GM19351 (cell line): ENCODE results near the gene GPD1L.
A peak's percentile ranks its signal among the peaks of the same experiment; 100 is the strongest.

ENCODE experiments used
- ATAC-seq: cut with Tn5 transposase; IDR thresholded peaks from one replicate; pipeline ENCODE4 v1.9.1; 2021; ENCODE audit warnings: mild to moderate bottlenecking, moderate library complexity; ENCODE audit not compliant: unreplicated experiment

The GPD1L gene

DNA sequence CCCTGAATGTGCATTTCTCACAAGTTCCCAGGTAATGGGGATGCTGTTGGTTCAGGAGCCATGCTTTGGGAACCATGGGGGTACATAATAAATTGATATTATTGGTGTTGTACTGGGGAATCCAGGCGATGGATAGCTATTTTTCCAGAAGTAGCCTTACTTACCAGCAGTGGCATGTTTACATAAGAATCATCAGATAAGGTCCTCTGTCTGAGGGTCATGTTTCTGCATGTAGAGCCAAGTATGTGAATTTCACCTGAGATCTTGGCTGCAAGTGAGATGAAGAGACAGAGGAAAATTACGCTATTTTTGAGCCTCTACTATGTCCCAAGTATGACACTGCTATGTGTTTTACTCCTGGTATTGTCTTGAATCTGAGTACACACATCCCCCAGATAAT lies 26.3 kb downstream of the GPD1L start:
- no peak for ATAC-seq

DNA sequence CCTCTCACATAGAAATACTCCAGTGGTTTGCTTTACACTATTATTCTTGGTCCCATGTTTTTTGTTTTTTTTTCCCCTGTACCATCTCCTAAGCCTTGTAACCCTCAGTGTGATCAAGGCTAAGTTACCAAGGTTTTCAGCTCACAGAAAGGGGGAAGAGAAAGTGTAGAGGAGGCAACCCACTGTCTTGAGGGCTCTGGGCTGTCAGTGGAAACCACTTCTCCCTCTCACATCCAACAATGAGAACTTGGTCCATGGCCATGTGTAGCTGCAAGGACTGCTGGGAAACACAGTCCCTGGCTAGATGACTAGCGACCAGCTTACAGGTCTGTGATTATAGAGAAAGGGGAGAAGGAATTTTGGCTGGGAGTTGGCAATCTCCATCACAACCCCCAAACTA lies 30.3 kb downstream of the GPD1L start:
- ATAC-seq, result no peak

DNA sequence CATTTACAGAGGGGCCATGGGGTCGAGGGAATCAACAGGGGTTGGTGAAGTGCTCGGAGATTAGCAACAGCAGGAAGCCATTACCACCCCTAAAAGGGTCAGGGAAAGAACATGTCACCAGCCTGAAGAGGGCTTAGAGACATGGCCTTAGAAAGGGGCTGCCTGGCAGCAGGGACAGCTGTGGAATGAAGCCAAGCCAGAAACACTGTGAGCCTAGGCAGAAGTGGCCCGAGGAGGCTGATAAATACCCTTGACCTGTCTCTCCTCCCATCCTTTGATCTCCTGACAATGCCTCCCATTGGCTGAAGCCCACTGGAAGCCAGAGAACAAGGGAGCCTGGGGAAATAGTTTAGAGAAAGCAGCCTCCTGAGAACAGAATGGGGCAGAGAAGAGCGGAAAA lies 31.4 kb downstream of the GPD1L start:
- no peak for ATAC-seq

DNA sequence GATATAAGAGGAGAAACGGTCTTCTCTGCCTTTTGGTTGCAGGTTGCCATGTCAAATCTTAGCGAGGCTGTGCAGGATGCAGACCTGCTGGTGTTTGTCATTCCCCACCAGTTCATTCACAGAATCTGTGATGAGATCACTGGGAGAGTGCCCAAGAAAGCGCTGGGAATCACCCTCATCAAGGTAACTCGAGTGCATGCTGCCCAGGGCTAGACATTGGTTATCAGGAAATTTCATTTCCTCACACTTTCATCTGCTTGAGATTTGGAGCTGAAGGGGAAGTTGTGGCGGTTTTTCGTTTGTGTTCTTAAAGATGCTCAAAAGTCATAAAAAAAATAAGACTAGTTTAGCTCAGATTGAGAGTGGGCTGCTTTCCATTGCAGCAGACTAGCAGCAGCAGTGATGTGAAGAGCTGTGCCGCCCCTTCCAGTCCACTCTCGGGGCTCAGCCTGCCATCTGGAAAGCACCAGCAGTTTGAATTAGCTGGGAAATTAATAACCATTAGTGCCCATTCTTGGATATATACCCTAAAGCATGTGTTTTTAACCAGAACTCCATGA lies 32.2 kb downstream of the GPD1L start:
- ATAC-seq, result no peak

DNA sequence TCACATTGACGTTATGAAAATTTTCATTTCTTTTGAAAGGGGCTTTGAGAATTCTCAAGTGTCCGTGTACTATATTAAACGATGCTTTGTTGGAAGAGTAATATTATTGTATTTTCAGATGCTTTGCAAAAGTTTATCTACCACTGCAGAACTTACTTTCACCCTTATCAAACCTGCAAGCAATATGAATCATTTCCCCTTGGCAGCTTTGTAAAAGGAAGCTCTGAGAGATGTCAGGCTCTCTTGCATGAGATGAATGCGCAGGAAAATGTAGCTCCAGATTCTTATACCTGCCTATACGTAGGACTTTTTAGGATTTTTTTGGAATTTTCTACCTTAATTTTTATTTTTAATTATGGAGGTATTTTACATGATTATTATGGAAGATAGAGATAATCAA lies 34.5 kb downstream of the GPD1L start:
- no peak for ATAC-seq

DNA sequence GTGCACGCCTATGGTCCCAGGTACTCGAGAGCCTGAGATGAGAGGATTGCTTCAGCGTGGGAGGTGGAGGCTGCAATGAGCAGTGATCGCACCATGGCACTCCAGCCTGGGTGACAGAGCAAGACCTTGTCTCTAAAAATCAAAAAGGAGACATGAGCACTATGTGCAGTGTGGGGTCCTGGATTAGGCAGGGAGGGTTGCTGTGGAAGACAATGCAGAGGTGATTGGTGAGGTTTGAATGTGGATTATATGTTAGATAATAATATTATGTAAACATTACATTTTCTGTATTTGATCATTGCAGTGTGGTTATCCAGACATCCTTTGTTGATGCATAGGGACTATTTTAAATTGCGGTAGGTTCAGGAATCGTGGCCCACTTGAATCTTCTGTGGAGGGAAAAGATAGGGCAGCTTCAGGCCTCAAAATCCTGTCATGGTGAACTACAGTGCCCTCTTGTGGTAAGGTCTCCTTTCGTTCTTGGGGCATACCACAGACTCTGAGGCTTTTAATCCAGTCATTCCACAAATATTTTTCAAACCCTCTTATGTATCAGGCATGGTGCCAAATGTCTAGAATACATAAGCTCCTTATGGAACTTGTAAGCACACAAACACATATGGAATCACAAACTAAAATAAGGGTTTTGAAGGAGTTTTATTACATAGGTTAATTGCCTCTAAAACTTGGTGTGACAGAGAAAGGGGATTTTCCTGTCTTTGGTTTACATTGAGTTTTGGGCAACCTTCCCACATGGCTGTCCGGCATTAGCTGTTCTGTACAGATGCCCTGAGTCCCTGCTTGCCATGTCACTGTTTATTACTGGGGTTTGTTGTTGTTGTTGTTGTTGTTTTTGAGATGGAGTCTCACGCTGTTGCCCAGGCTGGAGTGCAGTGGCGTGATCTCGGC lies 37.7 kb downstream of the GPD1L start:
- peak; percentile 67 for ATAC-seq

DNA sequence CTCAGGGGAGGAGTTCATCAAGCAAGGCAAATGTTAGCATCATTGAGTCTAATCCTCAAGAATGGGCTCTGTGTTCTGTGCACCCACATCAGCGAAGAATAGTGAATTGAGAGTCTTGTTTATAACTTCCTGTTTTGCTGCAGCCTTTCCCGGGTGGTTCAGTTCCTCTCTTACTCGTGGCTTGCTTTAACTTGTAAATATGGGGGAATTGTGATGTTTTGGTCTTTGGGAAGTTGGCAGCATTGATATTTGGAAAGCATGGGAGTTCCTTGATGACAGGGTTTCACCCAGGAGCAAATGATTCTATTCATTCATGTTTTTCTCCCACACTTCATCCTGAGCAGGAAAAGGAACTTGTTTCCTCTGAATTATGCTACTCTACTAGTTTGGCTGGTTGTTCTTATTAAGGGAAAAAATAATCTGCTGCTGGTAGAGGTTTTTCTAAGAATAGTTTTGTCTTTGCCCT lies 40.4 kb downstream of the GPD1L start:
- no peak for ATAC-seq

DNA sequence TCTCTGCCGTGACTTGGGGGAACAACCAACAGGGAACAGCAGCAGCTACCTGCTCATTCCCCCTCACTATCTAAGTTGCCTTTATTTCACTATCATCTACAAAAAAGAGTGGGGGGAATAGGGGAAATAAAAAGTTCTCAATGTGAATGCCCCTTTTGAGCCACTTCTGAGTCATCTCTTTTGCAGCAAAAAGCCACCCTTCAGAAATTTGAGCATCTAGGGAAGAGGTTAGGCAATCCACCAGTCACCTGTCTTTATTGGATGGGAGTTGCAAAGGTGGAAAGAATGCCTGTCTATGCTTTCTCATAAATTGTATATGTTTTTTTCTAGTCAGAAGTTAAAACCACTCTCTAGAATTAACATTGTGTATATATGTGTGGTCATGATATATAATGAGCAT lies 41.1 kb downstream of the GPD1L start:
- ATAC-seq, result no peak

DNA sequence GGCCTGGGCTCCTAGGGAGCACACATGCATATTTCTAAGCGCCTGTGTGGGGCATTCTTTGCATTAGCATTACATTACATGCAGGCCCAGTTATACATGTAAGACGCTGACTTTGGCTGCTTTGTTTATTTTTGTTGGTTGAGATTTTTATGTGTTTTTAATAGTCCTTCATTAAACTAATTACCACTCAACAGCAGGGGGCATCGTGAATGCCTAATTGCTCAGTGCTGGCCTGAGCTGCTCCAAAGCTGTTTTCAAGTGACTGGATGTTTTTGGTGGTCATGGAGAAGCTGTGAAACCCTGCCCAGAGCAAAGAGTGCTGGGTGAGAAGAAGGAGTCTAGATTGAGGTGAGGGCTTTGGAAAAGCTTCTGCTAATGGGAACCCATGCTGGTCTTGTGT lies 41.5 kb downstream of the GPD1L start:
- ATAC-seq, result no peak

DNA sequence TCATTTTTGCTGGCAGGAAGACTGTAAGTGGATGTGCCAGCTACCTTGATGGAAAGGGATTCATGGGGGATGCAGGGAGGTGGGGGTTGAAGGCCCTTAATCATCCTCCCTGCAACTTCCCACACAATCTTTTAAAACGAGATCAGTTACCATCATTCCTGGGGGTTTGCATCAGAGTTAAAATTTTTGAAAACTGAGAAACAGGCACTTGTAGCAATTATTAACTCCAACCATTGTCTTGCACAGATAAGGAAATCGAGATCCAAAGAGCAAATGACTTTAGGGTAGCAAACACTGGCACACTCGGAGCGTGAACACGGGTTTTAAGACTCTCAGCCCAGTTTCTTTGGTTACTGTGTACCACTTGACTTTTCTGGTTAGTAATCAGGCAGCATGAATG lies 41.9 kb downstream of the GPD1L start:
- no peak for ATAC-seq

DNA sequence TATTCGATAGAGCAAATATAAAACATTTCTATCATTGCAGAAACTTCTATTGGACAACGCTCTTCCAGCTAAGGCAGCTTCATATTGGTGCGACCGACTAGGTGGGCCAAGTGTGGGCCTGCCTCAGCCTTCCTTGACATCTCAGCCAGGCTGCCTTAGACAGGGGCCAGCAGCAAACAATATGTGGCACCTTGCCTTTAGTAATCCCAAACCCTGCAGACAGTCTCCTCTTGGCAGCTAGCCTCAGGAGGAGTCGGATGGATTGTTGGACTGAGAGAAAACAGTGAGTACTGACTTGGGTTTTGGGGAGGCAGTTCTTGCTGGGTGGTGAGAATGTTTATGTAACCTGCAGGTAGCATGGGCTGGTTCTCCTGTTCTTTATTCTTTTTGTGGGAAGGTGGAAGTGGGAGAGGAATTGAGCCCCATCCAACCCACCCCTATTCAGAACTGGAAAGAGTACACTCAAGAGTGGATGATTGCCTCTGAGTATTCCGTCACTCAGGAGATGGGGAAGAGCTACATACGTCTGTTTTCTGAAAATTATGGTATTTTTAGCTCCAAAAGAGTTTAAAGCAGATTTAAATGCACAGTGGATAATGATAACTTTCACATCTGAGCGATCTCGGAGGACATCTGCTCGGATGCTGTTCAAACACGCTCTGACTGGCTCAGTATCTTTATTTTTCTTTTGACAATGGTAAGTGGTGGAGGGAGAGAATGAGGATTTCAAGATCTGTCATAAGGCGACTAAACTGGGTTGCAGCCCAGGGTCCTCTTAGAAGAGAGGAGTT lies 47.2 kb downstream of the GPD1L start:
- no peak for ATAC-seq

DNA sequence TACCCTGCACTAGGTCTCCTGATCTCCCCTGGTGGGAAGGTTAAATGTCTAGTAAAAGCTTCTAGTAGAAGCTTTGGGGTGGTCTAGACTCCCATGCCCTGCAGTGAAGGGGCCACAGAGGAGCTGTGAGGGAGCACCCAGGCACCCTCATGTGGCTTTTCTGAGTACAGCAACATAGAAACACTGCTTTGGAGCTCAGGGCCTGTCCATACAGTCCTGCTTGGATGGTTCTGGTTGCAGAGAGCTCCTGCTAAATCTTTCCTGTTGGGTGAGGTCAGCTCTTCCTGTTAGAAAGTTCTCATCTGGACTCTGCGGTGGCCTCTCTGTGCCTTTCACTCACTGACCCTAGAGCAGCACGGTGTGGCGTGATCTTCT lies 47.8 kb downstream of the GPD1L start:
- ATAC-seq, result peak; percentile 65

DNA sequence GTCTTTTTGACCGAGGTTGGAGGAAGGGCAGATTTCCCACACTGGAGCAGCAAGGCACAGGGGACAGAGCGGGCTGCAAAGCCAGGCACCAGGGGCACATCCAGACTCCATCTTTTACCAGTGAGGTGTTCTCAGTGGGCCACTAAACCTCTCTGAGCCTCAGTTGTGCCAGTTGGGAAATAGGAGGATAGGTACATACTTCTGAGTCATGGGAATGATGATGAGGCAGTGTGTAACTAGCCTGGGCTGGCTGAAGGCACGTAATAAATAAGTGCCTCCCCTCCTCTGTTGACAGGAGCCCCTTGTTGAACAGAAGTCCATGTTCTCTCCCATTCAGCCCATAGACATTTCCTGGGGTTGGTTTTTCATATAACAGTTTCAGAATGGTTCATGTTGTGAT lies 48.7 kb downstream of the GPD1L start:
- ATAC-seq, result no peak

DNA sequence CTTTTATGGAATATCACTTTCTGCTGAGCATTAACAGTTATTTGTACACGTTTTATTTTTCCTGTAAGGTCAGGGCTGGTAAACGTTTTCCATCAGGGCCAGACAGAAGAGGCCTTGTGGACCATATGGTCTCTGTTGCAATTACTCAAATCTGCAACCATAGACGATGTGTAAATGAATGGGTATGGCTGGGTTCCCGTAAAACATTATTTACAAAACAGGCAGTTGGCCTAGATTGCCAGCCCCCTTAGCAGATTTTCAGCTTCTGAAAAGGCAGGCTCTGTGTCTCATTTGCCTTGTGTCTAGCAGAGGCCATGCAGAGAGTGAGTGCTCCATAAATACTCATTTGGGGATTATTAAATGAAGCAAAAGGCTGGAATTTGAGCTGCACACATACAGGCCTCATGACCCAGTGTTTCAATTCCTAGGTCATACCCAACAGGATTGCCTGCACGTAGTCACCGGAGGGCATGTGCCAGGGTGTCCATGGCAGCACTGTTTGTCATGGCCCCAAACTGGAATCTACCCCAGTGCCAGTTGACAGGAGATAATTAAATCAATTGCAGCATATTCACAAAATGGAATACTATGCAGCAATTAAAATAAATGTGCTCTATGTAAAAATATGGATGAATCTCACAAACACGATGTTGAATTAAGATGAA lies 51.3 kb downstream of the GPD1L start:
- ATAC-seq, result no peak

DNA sequence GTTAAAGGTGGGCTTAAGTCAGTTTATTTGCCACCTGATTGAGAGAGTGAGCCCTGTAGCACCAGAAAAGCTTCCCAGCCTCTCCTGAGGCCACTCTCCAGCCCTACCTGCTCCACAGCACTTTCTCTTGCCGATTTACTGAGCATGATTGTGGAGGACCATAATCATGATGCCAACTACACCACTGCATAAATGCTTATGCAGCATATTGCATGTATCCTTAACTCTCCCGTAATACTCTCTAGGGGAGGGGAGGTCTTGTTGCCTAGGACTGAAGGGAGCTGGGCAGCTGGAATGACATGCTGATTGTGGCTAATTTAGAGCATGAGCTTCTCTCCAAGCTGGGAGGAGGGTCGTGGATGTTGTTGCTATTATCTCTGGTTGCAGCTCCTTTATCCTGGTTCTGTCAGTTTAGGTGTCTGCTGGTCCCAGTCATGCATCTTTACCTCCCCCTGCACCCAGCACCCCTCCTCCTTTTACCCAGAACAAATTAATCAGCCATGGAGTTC lies 54.3 kb downstream of the GPD1L start:
- ATAC-seq, result no peak

DNA sequence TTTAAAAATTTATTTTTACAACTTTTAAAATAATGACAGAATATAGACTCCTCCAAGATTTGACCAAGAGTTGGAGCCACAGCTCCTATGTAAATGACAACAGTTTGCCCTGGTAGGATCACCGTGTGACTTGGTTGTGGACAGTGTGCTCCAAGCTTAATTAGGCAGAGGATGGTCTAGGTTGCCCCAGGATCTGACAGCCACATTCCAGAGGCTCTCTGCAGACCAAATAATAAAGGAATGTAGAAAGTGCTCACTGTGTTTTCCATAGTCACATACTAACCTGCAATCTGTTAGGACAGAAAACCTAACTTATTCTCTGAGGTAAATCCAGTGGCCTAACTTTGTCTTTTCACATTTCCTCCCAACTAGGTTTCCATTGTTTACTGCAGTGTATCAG lies 59.0 kb downstream of the GPD1L start:
- ATAC-seq, result no peak

DNA sequence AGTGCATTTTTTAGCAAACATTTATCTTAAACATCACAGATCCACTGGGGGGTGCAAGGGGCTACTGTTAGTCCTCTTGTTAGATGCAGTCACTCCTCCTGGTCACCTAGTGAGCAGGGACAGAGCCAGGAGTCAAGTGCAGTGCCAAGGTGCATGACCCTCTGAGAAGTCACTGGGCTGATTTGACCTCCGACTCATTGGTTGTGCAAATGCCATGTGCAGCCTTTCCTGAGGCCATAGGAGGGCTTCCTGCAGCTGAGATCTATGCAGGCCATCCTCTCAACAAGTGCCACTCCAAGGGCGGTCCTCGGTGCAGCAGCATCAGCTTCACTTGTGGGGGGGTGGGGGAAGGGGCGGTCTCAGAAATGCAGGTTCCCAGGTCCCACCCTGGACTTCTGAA lies 60.2 kb downstream of the GPD1L start:
- ATAC-seq, result no peak

DNA sequence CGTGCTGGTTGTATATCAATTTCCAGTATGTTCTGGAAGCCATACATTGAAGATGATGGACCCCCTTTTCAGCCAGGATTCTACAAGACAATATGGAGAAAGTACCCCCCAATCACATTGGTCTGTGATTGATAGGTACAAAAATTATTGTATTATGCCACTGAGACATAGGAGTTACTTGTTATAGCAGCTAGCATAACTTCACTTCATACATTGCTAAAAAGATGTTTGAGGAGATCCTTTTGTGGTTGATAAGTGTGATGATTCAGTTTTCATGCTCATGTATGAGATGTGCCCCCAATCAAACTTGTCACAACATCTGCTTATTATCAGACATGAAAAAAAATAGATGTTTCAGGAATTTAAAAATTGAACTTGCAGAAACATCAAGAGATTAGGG lies 66.0 kb downstream of the GPD1L start:
- ATAC-seq, result no peak

DNA sequence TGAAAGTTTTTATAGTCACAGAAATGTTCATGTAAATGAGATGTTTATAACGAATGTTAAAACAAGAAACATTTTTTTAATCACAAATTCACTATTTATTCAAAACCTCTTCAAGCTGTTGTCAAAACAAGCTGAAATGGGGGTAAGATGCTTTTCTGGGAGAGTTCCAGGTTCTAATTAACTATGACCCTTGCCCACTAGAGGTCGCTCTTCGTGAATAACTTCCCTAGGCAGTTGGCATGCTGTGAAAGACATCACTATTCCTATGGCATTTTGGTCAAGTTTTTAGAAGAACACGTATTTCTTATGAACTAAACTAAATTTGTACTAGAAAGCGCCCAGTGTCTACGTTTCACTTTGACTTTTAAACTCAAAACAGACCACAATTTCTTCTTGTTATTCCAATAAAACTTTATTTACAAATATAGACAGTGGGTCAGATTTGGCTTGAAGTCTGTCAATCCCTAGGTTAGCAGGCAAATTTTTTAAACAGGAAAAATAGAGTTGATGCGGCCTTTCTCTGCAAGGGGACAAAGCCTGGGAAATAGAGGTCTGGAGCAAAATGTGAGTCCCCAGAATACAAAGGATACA lies 69.3 kb downstream of the GPD1L start:
- no peak for ATAC-seq

DNA sequence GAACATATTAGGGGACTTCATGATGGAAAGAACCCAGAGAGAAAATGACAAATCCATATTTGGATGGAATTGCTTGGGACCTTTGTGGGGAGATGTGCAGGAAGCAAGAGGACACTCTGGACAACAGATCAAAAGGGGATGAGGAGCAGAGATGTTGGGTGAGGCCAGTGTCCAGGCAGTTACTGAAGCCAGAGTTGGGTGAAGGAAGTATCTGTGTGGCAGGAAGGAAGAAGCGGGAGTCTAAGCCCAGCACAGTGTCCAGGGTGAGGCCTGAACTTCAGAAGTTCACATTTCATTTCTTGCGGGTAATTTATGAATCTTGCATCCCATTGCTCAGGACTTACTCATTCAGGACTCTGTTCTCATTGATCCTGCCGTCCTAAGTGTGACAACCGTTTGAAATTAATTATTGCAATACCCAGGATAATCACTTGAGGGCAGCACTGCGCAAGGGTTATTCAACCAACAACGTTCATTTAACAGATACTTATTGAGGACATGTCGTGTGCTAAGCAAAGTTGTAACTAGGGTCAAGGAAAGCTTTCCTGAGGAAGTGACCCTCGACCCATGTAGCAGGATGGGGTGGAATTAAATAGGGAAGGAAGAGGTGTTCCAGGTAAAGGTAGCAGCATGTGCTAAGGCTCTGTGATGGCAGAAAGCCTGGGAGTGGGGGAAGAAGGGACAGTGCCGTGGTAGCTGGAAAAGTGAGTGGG lies 70.7 kb downstream of the GPD1L start:
- peak; percentile 46 for ATAC-seq
